ENCODE data around the gene NFIB. TPM values are rescaled to one million over a fixed set of nuclear protein-coding genes. Genes with fewer than 3 reads are reported as not detected.

Gene NFIB
- total RNA-seq, 4 donors from 2014 or later = 24.0 to 40.9 (median 30.6) TPM

DNA sequence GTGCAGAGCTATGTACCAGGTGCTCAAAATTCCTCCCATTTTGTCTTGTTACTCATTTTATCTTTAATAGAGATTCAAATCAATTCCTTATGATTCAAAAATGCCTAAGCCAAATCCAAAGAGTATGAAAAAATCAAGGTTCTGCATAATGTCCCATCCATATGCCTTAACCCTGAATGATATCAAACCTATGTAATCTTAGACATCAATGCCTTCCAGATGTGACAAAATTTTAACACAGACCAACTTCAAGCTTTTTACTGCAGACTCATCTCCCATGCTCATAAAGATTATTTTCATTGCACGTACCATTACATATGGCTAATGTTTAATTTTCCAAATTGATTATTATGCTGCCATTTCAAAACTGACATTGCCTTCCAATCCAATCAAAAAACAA, 122.4 kb downstream of the NFIB start:
- intact Hi-C loops (cut with DNase I; ENCODE audit: low total_unique reads) = no loop called here
- ATAC-seq = no peak

DNA sequence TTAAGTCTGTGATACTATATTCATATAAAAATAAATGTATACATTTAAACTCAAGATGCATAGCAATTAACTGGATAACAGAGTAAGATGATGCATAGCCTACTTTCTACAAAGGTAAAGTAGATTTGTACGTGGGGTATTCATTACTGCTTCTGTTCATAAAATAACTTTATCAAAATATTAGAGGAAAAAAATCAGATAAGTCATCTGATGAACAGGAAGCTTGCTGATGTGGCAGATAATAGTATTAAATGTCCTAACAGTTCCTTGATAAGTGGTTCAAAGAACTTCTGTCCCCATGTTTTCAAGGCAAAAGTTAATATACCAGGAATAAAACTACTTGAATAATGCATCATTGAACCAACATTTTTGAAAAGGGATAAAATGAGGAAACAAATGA, 123.7 kb downstream of the NFIB start:
- Histone ChIP-seq H3K27ac (no peak overlapping the region), H3K4me1 (peaks cover 44 to 76% of the 10 kb centered on the region in 2 donors), H3K4me3 (no peak overlapping the region), H3K36me3 (no peaks in the 10 kb centered on the region), H3K9me3 (no peaks in the 10 kb centered on the region), H3K27me3 (no peaks in the 10 kb centered on the region)
- ATAC-seq = no peak
- intact Hi-C loops (cut with DNase I; ENCODE audit: low total_unique reads) = no loop called here
- no peak for DNase-seq
- in situ Hi-C loops (cut with MboI; ENCODE audit: low sequenced_read_pairs in 4 of 4) = no loop called here
- TF ChIP-seq, protein P1, sequence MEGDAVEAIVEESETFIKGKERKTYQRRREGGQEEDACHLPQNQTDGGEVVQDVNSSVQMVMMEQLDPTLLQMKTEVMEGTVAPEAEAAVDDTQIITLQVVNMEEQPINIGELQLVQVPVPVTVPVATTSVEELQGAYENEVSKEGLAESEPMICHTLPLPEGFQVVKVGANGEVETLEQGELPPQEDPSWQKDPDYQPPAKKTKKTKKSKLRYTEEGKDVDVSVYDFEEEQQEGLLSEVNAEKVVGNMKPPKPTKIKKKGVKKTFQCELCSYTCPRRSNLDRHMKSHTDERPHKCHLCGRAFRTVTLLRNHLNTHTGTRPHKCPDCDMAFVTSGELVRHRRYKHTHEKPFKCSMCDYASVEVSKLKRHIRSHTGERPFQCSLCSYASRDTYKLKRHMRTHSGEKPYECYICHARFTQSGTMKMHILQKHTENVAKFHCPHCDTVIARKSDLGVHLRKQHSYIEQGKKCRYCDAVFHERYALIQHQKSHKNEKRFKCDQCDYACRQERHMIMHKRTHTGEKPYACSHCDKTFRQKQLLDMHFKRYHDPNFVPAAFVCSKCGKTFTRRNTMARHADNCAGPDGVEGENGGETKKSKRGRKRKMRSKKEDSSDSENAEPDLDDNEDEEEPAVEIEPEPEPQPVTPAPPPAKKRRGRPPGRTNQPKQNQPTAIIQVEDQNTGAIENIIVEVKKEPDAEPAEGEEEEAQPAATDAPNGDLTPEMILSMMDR (IDR thresholded peaks at IDR 0.05 in 4 of 5, conservative IDR thresholded peaks at IDR 0.05 in 1 of 5) = no peak
- TF ChIP-seq POLR2A (IDR thresholded peaks at IDR 0.05) = no peak

More for the DNA sequence above, 122.4 kb downstream of the NFIB start:
- H3K9me3 ChIP-seq = no peaks in the 10 kb centered on the region
- H3K27ac ChIP-seq = no peak overlapping the region
- H3K36me3 ChIP-seq = no peaks in the 10 kb centered on the region
- no peaks in the 10 kb centered on the region for H3K27me3 ChIP-seq
- H3K4me1 ChIP-seq = peaks cover 49 to 74% of the 10 kb centered on the region in 2 donors
- in situ Hi-C loops (cut with MboI; ENCODE audit: low sequenced_read_pairs in 4 of 4) = no loop called here
- no peak for TF ChIP-seq POLR2A (IDR thresholded peaks at IDR 0.05)
- TF ChIP-seq, protein P1 (IDR thresholded peaks at IDR 0.05 in 4 of 5, conservative IDR thresholded peaks at IDR 0.05 in 1 of 5) = no peak
- no peak overlapping the region for H3K4me3 ChIP-seq
- no peak for DNase-seq

DNA sequence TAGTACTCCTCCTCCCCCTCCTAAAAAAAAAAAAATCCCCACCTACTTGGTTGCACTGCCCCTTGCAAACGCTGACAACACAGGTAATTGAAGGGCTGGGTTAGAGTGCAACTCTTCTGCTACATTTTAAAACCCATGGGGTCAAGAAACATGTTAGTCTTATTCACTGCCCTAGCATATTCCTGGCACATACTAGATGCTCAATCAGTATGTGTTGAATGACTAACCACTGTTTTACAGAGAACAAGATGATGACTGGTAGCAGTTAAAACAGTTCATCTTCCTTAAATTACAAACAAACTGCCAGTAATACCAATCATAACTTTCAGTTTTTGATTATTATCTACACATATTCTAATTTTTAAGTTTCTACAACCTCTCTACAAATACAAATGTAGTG, 124.4 kb downstream of the NFIB start:
- intact Hi-C loops (cut with DNase I; ENCODE audit: low total_unique reads) = no loop called here
- Histone ChIP-seq H3K36me3 (no peaks in the 10 kb centered on the region), H3K9me3 (no peaks in the 10 kb centered on the region), H3K4me1 (peaks cover 39 to 69% of the 10 kb centered on the region in 2 donors), H3K27me3 (no peaks in the 10 kb centered on the region), H3K27ac (no peak overlapping the region), H3K4me3 (no peak overlapping the region)
- no peak for ATAC-seq
- in situ Hi-C loops (cut with MboI; ENCODE audit: low sequenced_read_pairs in 4 of 4) = no loop called here
- no peak for TF ChIP-seq POLR2A (IDR thresholded peaks at IDR 0.05)
- TF ChIP-seq, protein P1 (IDR thresholded peaks at IDR 0.05 in 4 of 5, conservative IDR thresholded peaks at IDR 0.05 in 1 of 5) = no peak
- DNase-seq = no peak

DNA sequence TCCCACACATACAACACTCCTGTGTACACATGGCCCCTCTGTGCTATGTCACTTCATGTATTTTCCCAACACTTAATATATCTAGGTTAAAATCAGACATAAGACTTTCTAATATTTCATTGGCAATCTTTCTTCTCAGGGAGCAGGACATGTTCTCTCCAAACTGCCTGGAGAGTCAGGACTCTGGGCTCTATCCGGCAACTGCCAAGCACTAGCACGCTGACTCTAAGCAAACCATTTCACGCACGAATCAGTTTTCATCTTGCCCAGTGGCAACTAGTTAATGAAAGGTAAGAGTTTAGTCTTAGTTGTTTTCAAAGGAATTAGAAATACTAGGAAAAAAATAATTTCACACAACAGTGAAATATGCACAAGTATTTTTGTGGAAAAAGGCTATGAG, 124.8 kb downstream of the NFIB start:
- ATAC-seq (peak in 1 of 2 donors; percentile 70), DNase-seq (no peak)
- intact Hi-C loops (cut with DNase I; ENCODE audit: low total_unique reads) = no loop called here
- no peak overlapping the region for H3K4me3 ChIP-seq
- H3K9me3 ChIP-seq = no peaks in the 10 kb centered on the region
- peaks cover 39 to 65% of the 10 kb centered on the region in 2 donors for H3K4me1 ChIP-seq
- in situ Hi-C loops (cut with MboI; ENCODE audit: low sequenced_read_pairs in 4 of 4) = no loop called here
- H3K36me3 ChIP-seq = no peaks in the 10 kb centered on the region
- no peak overlapping the region for H3K27ac ChIP-seq
- TF ChIP-seq POLR2A (IDR thresholded peaks at IDR 0.05) = no peak
- TF ChIP-seq, protein P1 (IDR thresholded peaks at IDR 0.05 in 4 of 5, conservative IDR thresholded peaks at IDR 0.05 in 1 of 5) = no peak
- H3K27me3 ChIP-seq = no peaks in the 10 kb centered on the region

DNA sequence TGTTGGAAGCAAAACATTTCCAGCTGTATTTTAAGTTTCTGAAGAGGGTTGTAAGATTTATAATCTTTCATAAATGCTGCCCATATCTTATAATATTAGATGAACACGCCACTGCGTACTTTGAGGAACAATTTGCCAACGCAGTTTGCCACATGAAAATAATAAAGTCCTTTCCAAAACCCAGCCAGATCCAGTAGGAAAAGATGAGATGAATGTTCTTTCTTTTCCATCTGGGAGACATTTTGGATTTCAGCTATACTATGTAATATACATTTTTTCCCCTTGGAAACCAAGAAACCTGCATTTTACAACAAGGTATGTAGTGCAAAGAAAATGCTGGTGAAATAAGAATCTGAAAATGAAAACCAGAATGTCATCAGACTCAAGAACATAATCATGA, 125.4 kb downstream of the NFIB start:
- TF ChIP-seq, protein P1 (IDR thresholded peaks at IDR 0.05 in 4 of 5, conservative IDR thresholded peaks at IDR 0.05 in 1 of 5) = no peak
- TF ChIP-seq POLR2A (IDR thresholded peaks at IDR 0.05) = no peak
- in situ Hi-C loops (cut with MboI; ENCODE audit: low sequenced_read_pairs in 4 of 4) = no loop called here
- intact Hi-C loops (cut with DNase I; ENCODE audit: low total_unique reads) = no loop called here
- no peaks in the 10 kb centered on the region for H3K9me3 ChIP-seq
- DNase-seq (no peak), ATAC-seq (no peak)
- H3K4me1 ChIP-seq = peaks cover 39 to 60% of the 10 kb centered on the region in 2 donors
- no peak overlapping the region for H3K4me3 ChIP-seq
- no peaks in the 10 kb centered on the region for H3K27me3 ChIP-seq
- H3K27ac ChIP-seq = no peak overlapping the region
- H3K36me3 ChIP-seq = no peaks in the 10 kb centered on the region
